Right hindlimb (tissue), 1 donor: ENCODE results near the gene MAP1LC3C.

Experiments used
- DNase-seq: peaks from one replicate; pipeline ENCODE4 v3.0.0-alpha.2; 2018

The MAP1LC3C gene

DNA sequence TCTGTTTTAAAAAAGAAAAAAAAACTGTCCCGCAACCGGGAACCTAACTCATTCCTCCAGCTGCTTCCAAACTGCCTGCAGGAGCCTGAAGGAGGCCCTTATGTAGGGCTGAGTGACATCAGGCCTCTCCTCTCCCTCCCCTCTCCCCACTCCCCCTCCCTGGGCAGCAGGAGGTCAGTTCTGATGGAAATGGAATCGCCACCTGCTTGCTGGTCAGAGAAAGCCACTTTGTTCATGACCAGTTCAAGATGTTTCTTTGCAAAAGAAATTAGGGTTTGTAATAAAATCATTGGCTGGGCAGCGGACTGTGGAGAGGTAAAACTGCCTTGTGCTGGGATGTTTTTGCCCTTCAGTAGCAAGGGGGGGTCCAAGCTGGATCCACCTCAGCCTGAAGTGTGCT is at the start of gene MAP1LC3C:
TSS of gene MAP1LC3C (minus strand) at position 73 of the 400 bp plus-strand sequence. CDS start 90 bp downstream, outside the sequence.
- DNase-seq: peak; percentile 52

DNA sequence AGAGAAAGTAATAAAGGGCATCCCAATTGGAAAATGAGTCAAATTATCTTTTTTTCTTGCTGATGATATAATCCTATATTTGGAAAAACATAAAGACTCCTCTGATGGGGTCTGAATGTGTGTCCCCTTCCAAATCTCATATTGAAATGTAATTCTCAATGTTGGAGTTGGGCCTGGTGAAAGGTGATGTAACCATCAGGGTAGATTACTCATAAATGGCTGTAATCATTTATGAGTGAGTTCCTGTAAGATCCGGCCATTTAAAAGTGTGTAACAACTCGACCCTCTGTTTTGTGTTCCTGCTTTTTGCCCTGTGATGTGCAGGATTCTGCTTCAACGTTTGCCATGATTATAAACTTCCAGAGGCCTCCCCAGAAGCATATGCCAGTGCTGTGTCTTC is 44.3 kb upstream of the MAP1LC3C start:
- no peak for DNase-seq

DNA sequence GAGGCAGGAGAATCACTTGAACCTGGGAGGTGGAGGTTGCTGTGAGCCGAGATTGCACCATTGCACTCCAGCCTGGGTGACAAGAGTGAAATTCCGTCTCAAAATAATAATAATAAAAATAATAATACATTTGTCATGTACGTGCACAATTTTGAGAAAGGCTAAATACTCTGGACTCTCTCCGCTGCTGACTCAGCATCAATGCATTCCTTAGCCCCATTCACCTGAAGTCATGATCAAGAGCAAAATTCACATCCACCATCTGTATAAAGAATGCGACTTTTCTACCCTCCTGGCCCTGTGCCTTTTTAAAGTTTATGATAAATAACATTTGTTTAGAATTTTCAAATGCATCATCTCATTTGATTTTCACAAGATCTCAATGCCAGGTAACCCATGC is 35.5 kb upstream of the MAP1LC3C start:
- no peak for DNase-seq

DNA sequence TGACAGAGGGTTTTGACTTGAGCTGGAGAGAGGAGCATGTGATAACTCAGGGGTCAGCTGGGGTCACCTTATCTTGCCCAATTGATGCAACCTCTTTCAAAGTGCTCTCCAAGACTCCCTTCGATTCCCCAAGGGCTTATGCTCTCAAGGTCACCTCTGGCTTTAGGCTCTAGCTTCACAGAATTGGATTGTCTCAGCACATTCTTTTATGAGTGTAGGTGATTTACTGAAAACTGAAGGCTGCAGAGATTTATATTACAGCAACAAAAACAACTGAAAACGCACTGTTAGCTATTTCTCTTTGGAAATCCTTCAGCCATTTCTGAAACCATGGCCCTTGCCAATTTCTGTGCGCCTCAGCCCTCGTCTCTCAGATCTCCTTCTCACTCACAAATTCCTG is 34.5 kb upstream of the MAP1LC3C start:
- DNase-seq: no peak

DNA sequence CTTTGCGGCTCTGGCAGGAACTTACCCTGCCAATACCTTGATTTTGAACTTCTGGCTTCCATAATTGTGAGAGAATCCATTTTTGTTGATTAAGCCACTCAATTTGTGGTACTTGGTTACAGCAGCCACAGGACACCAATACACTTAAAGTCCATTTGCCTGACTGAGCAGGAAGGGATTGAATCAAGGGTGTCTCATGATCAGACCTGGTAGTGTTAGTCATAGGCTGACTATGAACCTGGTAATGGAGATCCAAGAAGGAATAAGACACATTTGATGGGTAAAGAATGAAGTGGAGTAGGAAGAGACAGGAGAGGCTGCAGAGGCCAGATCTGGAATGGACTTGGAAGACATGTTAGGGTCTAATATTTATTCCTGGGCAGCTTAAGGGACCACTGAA is 31.2 kb upstream of the MAP1LC3C start:
- DNase-seq: no peak

DNA sequence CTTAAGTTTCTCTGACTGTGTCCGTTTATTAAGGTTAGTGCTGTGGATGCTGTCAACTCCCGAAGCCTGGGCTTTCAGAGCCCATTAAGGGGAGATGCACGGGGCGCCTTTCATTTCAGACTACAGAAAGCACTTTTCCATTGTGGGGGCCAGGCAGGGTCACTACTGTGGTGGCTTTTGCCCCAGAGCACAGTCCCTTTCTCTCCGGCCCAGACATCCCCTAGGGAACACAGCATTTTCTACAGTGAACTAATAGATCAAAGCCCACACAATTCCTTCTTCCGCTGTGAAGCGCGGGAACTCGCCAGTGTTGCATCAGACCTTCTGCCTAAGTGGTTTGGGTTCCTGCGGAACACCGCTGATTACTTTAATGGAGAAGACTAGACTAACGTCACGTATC is 26.8 kb upstream of the MAP1LC3C start:
- no peak for DNase-seq

DNA sequence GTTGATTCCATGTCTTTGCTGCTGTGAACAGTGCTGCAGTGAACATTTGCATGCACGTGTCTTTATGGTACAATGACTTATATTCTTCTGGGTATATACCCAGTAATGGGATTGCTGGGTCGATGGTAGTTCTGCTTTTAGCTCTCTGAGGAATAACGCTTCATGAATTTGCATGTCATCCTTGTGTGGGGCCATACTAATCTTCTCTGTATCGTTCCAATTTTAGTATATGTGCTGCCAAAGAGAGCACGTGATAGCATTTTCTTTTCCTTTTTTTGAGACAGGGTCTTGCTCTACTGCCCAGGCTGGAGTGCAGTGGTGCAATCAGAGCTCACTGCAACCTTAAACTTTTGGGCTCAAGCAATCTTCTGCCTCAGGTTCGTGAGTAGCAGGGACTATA is 24.9 kb upstream of the MAP1LC3C start:
- no peak for DNase-seq

DNA sequence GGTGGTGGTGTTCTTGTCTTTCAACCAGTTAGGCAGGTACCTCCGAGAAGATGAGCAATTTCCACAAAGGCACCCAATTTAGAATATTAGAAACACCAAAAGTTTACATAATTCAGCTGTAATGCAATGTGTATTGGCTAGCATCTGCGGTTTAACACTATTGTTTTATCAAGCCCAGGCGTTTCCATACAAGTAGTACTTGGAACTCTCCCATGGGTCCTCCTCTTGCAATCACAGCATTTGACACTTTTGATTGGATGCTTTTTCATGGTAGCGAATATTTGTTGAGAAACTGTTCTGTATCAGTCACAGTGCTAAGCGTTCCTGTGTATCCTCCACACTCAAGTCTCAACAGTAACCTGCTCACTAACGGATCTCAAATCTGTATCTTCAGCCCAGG is 20.1 kb upstream of the MAP1LC3C start:
- DNase-seq: no peak

DNA sequence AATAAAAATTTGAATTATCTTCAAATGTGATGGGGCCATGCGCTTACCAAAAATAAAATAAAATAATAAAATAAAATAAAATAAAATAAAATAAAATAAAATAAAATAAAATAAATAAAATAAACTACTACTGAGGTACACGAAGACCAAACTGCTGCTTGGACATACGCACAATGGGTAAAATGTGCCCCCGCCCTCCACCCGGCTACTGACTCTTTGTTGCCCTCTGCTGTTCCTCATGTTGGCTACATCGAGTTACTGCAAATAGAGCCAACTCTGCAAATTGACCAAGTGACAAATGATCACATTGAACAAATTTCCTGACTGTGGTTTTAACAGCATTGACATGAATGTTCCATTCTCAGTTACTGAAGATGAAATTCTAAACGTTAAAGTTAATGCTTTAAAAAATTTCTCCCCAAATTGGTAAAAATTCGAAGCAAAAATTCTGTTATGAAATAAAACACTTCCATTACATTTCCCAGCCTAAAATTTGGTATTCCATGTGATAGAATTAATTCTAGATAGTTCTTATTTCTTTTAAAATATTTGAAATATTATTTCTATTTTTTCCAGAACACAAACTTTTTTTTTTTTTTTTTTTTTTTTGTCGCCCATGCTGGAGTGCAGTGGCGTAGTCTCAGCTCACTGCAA is 18.8 kb upstream of the MAP1LC3C start:
- DNase-seq: peak; percentile 49

DNA sequence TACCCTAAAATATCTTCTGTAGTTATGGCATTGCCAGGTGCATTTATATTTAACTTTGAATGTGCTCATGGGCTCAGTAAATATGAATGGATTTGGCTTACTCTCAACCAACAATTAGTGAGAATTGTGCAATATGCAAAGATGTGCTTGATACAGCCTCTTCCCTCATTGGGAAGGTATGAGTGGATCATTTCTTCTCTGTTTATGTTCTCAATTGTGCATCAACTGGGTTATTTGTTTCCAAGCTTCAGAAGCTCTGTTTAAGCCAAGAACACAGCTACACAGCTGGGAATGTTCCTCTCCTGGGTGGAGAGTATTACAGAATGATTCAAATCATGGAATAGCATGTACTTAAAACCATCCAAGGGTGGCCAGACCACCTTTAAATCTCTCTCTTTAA is 17.6 kb upstream of the MAP1LC3C start:
- no peak for DNase-seq

DNA sequence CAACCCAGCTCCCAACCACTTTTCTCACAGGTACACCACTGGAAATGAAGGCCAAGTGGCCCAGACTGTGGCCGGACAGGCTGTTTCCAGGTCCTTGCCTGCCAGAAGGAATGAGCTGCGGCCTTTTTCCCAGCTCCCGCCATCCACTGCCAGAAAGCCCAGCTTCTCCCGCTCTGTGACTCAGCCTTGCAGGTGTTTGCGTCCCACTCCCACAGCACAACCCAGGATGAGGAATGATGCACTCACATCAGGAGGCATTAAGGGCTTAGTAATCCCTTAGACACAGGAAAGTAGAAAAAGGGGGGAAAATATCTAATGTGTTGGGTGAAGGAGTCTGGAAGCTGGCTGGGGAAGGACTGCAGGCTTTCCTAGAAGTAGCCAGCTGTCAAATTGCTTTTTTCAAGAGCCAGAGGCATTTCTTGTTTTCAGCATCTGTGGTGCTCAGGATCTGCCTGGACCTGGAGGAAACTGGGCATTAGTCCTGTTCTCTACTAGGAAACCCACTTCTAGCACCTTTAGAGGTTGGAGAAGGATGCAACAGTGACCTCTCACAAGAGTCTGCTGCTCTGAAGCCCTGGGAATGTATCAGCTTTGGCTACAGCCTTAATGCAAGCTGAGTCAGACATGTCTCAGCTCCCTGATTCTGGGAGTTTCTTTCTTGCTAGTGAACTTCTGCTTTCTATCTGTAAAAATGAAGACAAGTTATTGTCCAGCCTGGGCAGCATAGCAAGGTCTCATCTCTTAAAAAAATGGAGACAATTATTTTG is 13.2 kb upstream of the MAP1LC3C start:
- peak; percentile 73 for DNase-seq

DNA sequence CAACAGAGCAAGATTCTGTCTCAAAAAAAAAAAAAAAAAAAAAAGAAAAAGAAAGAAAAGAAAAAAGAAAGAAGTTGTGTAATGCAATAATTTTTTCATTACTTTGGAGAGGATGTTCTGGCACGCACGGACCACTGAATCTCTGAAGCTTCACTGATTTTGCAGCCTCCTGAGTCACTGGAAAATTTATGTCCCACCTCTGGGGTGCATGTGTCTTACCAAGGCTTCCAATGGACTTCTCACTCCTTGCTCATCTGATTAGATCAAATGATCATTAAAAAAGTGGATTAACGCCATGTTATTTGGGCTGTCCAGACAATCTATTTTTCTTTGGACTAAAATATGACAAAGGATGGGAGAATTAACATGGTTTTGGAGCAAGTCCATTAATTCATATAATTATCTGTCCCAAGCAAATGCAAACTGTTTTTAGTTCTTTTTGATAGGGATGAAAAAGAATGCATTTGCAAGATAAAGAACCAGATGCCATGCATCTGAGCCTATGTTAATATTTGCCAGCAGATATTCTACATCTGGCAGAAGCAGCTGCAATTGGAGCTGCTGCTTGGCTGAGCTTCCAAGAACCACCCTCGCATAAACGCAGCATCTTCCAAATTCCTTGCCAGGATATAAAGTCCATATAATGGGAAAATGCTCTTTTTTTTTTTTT is 10.1 kb upstream of the MAP1LC3C start:
- DNase-seq: peak; percentile 39

DNA sequence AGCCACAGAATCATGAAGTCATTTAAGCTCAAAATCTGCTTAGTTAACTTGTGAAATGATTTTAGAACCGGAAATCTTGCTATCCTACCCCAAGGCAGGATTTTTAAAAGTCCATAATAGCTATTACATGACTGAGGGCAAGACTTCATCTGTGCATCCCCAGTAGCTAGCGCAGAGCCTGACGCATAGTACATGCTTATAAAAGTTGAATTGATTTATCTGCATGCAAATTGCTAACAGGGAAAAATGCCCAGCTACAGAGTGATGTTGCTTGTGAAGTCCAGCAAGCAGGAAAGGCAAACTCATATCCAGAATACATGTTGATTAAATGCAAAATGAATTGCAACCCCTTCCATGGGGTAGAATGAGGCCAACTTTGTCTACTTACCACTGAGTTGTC is 8.1 kb upstream of the MAP1LC3C start:
- DNase-seq: no peak

DNA sequence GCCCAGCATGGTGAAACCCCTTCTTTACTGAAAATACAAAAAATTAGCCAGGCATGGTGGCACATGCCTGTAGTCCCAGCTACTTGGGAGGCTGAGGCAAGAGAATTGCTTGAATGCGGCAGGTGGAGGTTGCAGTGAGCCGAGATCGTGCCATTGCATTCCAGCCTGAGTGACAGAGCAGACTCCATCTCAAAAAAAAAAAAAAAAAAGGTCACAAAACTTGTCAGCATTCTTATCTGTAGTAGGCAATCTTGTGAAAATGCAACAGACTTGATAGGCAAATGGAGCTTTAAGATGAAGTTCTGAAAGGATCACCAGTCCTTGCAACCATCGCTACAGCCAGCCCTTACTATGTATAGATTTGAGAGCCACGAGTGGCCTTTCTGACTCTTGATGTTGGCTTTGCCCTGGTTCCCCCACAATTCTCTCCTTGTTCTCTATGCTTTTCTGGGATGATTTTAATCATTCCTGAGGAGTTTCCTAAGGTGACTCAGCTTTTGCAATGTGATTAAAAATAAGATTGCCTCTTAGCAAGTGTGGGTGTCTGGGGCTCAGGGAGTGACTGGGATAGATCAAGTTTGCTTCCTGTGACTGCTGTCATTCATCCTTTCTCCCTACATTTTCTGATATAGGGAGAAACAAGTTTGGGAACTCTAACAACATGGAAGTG is 7.1 kb upstream of the MAP1LC3C start:
- DNase-seq: no peak

DNA sequence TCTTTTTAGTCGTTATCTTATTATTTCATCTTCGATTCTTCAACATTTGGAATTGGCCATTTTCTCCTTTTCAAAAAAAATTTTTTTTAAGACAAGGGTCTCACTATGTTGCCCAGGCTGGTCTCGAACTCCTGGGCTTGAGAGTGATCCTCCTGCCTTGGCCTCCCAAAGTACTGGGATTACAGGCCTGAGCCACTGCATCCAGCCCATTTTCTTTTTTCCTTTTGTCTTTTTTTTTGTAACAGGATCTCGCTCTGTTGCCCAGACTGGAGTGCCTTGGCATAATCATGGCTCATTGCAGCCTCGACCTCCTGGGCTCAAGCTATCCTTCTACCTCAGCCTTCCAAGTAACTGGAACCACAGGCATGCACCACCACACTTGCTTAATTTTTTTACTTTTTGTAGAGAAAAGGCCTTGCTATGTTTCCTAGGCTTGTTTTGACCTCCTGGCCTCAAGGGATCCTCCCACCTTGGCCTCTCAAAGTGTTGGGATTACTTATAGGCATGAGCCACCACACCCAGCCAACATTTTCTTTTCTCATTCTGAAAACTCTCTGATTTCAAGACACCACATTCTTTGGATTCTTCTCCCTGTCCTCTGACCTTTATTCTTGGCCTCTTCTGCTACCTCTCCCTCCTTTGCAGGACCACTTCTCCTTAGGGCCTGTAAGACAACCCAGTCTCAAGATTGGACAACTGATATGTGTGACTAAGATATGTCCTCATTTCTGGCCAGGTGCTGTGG is 6.0 kb upstream of the MAP1LC3C start:
- DNase-seq: no peak

DNA sequence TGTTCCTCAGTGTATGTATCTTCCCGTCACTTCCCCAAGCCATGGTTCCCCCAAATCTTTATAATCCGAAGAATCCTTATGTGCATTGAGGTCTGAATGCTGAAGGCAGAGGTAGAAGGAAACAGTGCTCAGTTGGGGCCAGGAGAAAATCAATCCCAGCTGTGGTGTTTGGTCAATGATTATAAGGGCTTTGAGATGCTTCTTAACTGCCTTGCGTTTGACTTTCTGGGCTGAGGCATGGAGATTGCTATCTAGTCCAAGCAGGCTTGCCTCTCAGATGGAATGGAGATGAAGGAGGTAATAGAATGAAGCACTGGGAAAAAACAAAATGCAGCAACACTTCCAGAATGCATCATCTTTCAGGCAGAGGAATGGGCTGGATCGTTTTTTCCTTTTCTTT is 3.6 kb upstream of the MAP1LC3C start:
- no peak for DNase-seq

DNA sequence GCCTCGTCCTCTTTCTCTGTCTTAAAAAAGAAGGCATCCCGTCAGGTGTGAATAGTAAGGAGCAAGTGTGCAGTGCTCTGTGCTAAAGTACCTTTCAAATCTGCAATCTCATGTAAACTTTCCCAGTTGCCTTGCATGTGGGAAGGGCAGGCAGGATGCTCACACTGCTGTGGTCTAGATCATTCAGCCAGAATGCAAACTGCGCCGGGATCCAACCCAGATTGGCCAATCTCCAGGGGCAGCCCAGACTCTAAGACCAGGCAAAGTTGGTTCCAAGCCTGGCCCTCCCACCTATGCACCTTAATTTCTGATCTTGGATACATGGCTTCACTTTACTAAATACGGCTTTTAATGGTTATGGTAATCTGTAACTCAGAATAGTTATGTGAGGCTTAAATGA is 3.2 kb upstream of the MAP1LC3C start:
- no peak for DNase-seq

DNA sequence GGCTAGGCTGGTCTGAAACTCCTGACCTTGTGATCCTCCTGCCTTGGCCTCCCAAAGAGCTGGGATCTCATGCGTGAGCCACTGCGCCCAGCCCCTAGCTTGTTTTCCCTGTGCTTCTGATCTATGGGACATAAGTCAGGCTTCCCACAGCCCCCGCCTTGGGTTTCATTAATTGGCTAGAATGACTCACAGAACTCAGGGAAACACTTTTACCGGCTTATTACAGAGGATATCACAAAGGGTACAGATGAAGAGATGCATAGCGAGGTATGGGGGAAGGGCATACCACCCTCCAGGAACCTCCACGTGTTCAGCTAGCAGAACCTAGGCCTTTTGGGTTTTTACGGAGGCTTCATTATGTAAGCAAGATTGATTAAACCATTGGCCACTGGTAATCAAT is 1.5 kb upstream of the MAP1LC3C start:
- DNase-seq: no peak

DNA sequence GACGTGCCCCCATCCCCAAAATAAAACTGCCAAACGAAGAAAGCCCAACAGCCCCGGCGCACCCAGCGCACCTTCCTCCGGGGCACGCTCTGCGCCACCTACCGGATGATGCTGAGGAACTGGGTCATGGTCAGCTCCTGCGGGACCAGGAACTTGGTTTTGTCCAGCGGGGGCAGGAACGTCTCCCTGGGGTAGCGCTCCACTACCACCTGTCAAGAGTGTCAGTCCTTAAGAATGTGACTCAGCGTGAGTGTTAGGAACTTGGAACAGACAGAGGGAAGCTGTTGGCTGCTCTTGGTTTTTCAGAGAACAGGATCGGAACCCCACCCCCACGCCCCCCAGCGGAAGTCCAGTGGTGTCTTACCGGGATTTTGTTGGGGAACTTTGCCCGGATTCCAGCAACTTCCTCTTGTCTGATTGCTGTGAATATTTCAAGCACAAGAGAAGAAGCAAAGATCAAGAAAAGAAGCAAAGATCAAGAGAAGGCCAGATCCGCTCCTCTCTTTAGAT is 431 bp downstream of the MAP1LC3C start:
- DNase-seq: peak; percentile 89

DNA sequence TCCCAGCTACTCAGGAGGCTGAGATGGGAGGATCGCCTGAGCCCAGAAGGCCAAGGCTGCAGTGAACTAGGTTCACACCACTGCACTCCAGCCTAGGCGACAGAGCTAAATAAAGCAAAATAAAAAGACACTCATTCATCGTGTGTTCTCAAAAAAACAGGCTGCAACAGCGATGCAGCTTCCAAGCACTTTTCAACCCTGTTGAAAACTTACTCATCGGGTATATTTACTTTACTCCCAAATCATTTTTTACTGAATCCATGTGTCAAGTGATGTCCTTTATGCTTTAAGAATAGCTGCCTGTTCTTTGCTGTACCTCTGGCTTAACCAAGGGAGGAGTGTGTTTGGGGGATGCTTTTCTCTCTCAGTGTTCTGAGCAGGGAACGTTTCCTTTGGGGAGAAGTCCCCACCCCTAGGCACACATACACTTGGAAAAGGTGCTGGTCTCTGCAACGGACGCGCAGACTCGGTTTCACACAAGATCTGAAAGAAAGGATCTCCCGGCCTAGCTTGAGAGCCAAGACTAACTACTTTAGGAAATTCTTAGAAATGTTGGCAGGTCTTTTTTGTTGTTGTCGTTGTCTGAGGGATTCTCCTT is 1.4 kb downstream of the MAP1LC3C start:
- DNase-seq: no peak

DNA sequence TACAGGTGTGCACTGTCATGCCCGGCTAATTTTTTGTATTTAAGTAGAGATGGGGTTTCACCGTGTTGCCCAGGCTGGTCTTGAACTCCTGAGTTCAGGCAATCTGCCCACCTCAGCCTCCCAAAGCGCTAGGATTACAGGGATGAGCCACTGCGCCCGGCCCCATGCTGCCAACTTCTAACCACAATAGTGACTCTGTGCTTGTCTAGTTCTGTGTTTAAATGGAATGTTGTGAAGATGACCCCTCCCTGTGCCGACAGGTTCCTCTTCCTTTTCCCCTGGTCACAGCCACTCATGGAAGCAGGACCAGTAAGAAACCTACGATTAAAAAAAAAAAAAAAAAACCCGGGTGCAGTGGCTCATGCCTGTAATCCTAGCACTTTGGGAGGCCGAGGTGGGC is 4.7 kb downstream of the MAP1LC3C start:
- DNase-seq: no peak

DNA sequence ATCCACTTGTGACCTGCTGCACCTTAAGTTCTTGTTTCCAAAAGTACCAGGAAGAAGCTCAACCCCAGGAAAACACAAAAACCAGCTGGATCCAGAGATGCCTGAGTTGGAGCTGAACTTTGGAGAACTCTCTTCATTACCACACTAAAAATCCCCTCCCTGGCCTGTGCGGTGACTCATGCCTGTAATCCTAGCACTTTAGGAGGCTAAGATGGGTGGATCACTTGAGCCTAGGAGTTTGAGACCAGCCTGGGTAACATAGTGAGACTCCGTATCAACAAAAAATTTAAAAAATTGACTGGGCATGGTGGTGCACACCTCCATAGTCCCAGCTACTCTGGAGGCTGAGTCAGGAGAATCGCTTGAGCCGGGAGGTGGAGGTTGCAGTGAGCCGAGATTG is 6.2 kb downstream of the MAP1LC3C start:
- DNase-seq: no peak
